ENCODE measurements around the gene KPNA5.
A peak's percentile ranks its signal among the peaks of the same experiment; 100 is the strongest.
"Not testable (repeated sequence)": the region's sequence is repeated elsewhere in the genome, so short reads cannot be mapped to it uniquely, and the experiment has no call there.

KPNA5 gene

GRCh38 chr6:116651916-116652315 is 29.1 kb upstream of the KPNA5 start:
- Histone ChIP-seq H3K27me3 (replicated peaks; ENCODE audit: control insufficient read depth, insufficient read depth, low read length) (no peaks in the 10 kb centered on the region), H3K4me3 (replicated peaks; ENCODE audit: low read depth, low read length) (no peak overlapping the region), H3K36me3 (ENCODE audit: control insufficient read depth, insufficient read depth, low read length) (no peaks in the 10 kb centered on the region; the same call in 1 of the 2 replicates)
- no peak for TF ChIP-seq CTCF (IDR thresholded peaks at IDR 0.05; ENCODE audit: insufficient read depth, low read length, poor library complexity, severe bottlenecking)
- DNase-seq (ENCODE audit: extremely low read depth, insufficient read length): no peak

- Histone ChIP-seq H3K4me3 (replicated peaks; ENCODE audit: low read depth, low read length) (no peak overlapping the region), H3K27me3 (replicated peaks; ENCODE audit: control insufficient read depth, insufficient read depth, low read length) (no peaks in the 10 kb centered on the region), H3K36me3 (ENCODE audit: control insufficient read depth, insufficient read depth, low read length) (peaks cover 2% of the 10 kb centered on the region; the same call in 1 of the 2 replicates)
- DNase-seq (ENCODE audit: extremely low read depth, insufficient read length): no peak
- no peak for TF ChIP-seq CTCF (IDR thresholded peaks at IDR 0.05; ENCODE audit: insufficient read depth, low read length, poor library complexity, severe bottlenecking)
Measured at GRCh38 chr6:116661594-116661993, 19.4 kb upstream of the KPNA5 start.

- no peak for DNase-seq (ENCODE audit: extremely low read depth, insufficient read length)
- Histone ChIP-seq H3K36me3 (ENCODE audit: control insufficient read depth, insufficient read depth, low read length) (peaks cover 2% of the 10 kb centered on the region; the same call in 1 of the 2 replicates), H3K27me3 (replicated peaks; ENCODE audit: control insufficient read depth, insufficient read depth, low read length) (no peaks in the 10 kb centered on the region), H3K4me3 (replicated peaks; ENCODE audit: low read depth, low read length) (no peak overlapping the region)
- no peak for TF ChIP-seq CTCF (IDR thresholded peaks at IDR 0.05; ENCODE audit: insufficient read depth, low read length, poor library complexity, severe bottlenecking)
Measured at GRCh38 chr6:116662202-116662601, 18.8 kb upstream of the KPNA5 start.

- Histone ChIP-seq H3K27me3 (replicated peaks; ENCODE audit: control insufficient read depth, insufficient read depth, low read length) (no peaks in the 10 kb centered on the region), H3K36me3 (ENCODE audit: control insufficient read depth, insufficient read depth, low read length) (peaks cover 2% of the 10 kb centered on the region; the same call in 1 of the 2 replicates), H3K4me3 (replicated peaks; ENCODE audit: low read depth, low read length) (no peak overlapping the region)
- no peak for TF ChIP-seq CTCF (IDR thresholded peaks at IDR 0.05; ENCODE audit: insufficient read depth, low read length, poor library complexity, severe bottlenecking)
- no peak for DNase-seq (ENCODE audit: extremely low read depth, insufficient read length)
Measured at GRCh38 chr6:116663308-116663707, 17.7 kb upstream of the KPNA5 start.

- not testable (repeated sequence) for H3K27me3 ChIP-seq (replicated peaks; ENCODE audit: control insufficient read depth, insufficient read depth, low read length); H3K4me3 ChIP-seq (replicated peaks; ENCODE audit: low read depth, low read length); H3K36me3 ChIP-seq (ENCODE audit: control insufficient read depth, insufficient read depth, low read length); DNase-seq (ENCODE audit: extremely low read depth, insufficient read length)
Measured at GRCh38 chr6:116664169-116664568, 16.8 kb upstream of the KPNA5 start.

GRCh38 chr6:116665464-116665863 is 15.5 kb upstream of the KPNA5 start:
- no peak for TF ChIP-seq CTCF (IDR thresholded peaks at IDR 0.05; ENCODE audit: insufficient read depth, low read length, poor library complexity, severe bottlenecking)
- Histone ChIP-seq H3K27me3 (replicated peaks; ENCODE audit: control insufficient read depth, insufficient read depth, low read length) (no peaks in the 10 kb centered on the region), H3K4me3 (replicated peaks; ENCODE audit: low read depth, low read length) (peak overlapping the region; percentile 31), H3K36me3 (ENCODE audit: control insufficient read depth, insufficient read depth, low read length) (peaks cover 2% of the 10 kb centered on the region; the same call in 1 of the 2 replicates)
- no peak for DNase-seq (ENCODE audit: extremely low read depth, insufficient read length)
